Astrocyte (in vitro differentiated cells and primary cell): ENCODE measurements around the gene IL2RA. TPM values are rescaled to one million over a fixed set of nuclear protein-coding genes. Genes with fewer than 3 reads are reported as not detected.

ENCODE experiments used
- DNase-seq: peaks from one replicate; pipeline ENCODE4 v3.0.0-alpha.2; 2010; ENCODE audit warnings: low read depth
- FAIRE-seq: peaks from 2 replicates; lab custom pipeline; 2011; peaks lifted over from hg19 to GRCh38; lab: Jason Lieb, UNC
- H2AFZ ChIP-seq: 2 replicates; pipeline ENCODE4 v1.6.0; 2012; ENCODE audit warnings: low read depth, low read length, inconsistent platforms
- H3K27ac ChIP-seq: 2 replicates; pipeline ENCODE4 v1.5.1; 2011; ENCODE audit warnings: low read depth, low read length, inconsistent platforms
- H3K27me3 ChIP-seq: 2 replicates; pipeline ENCODE4 v1.6.0; 2011; ENCODE audit warnings: low read length, inconsistent platforms; ENCODE audit not compliant: insufficient read depth
- H3K36me3 ChIP-seq: 2 replicates; pipeline ENCODE4 v1.5.1; 2011; ENCODE audit warnings: low read length, inconsistent platforms; ENCODE audit not compliant: insufficient read depth
- H3K4me1 ChIP-seq: 2 replicates; pipeline ENCODE4 v1.5.1; 2011; ENCODE audit warnings: low read length, inconsistent platforms; ENCODE audit not compliant: insufficient read depth
- H3K4me2 ChIP-seq: 2 replicates; pipeline ENCODE4 v1.6.0; 2012; ENCODE audit warnings: low read length, inconsistent platforms
- H3K4me3 ChIP-seq: 2 replicates; pipeline ENCODE4 v1.5.1; 2011; ENCODE audit warnings: low read depth, mild to moderate bottlenecking, low read length, inconsistent platforms; ENCODE audit not compliant: insufficient read depth
- H3K79me2 ChIP-seq: 2 replicates; pipeline ENCODE4 v1.6.0; 2012; ENCODE audit warnings: mild to moderate bottlenecking, low read length, inconsistent platforms; ENCODE audit not compliant: insufficient read depth
- H3K9ac ChIP-seq: 2 replicates; pipeline ENCODE4 v1.6.0; 2012; ENCODE audit warnings: mild to moderate bottlenecking, low read length, inconsistent platforms
- H3K9me3 ChIP-seq: 2 replicates; pipeline ENCODE4 v1.5.1; 2012; ENCODE audit warnings: low read depth, mild to moderate bottlenecking, low read length, inconsistent platforms; ENCODE audit not compliant: insufficient read depth
- H4K20me1 ChIP-seq: 2 replicates; pipeline ENCODE4 v1.6.0; 2012; ENCODE audit warnings: low read length, inconsistent platforms; ENCODE audit not compliant: insufficient read depth
- H3K27ac Mint-ChIP-seq: one replicate; pipeline ENCODE4 v1.8.0; 2021; ENCODE audit warnings: mild to moderate bottlenecking, mixed read lengths; ENCODE audit not compliant: unreplicated experiment
- H3K27me3 Mint-ChIP-seq: one replicate; pipeline ENCODE4 v1.8.0; 2021; ENCODE audit warnings: low read depth, mixed read lengths; ENCODE audit not compliant: unreplicated experiment
- H3K36me3 Mint-ChIP-seq: one replicate; pipeline ENCODE4 v1.8.0; 2021; ENCODE audit warnings: low read depth, mixed read lengths; ENCODE audit not compliant: unreplicated experiment
- H3K4me1 Mint-ChIP-seq: one replicate; pipeline ENCODE4 v1.8.0; 2021; ENCODE audit warnings: low read depth, mixed read lengths; ENCODE audit not compliant: unreplicated experiment
- H3K4me3 Mint-ChIP-seq: one replicate; pipeline ENCODE4 v1.8.0; 2021; ENCODE audit warnings: mild to moderate bottlenecking, moderate library complexity, mixed read lengths; ENCODE audit not compliant: unreplicated experiment
- H3K9me3 Mint-ChIP-seq: one replicate; pipeline ENCODE4 v1.8.0; 2021; ENCODE audit warnings: mild to moderate bottlenecking, mixed read lengths; ENCODE audit not compliant: unreplicated experiment
- CTCF ChIP-seq: IDR thresholded peaks from 2 replicates; pipeline ENCODE4 v1.5.1; 2011; ENCODE audit warnings: low read depth, mild to moderate bottlenecking, inconsistent platforms, low read length, moderate library complexity; ENCODE audit not compliant: insufficient read depth
- EZH2 ChIP-seq: IDR thresholded peaks from 2 replicates; pipeline ENCODE4 v1.6.1; 2012; ENCODE audit warnings: mild to moderate bottlenecking, low read length, inconsistent platforms; ENCODE audit not compliant: insufficient read depth
- total RNA-seq: library from RNA; stranded (reverse); gene quantifications from 2 replicates; pipeline ENCODE4 v1.2.1, GENCODE V29; 2021

The IL2RA gene
- total RNA-seq, 1 donor from 2014 or later = not detected

- no peaks in the 10 kb centered on the region for H3K4me1 Mint-ChIP-seq
- H3K9ac ChIP-seq = no peak overlapping the region
- no peak overlapping the region for H3K4me3 Mint-ChIP-seq
- peaks cover 2% of the 10 kb centered on the region for H3K9me3 Mint-ChIP-seq
- DNase-seq (no peak), FAIRE-seq (no peak)
- no peak overlapping the region for H3K27ac Mint-ChIP-seq
- H3K27me3 ChIP-seq = no peaks in the 10 kb centered on the region
- no peak overlapping the region for H3K4me2 ChIP-seq
- H4K20me1 ChIP-seq = no peaks in the 10 kb centered on the region
- TF ChIP-seq EZH2 (no peak), CTCF (no peak)
- H3K27me3 Mint-ChIP-seq = peaks cover 13% of the 10 kb centered on the region
- no peak overlapping the region for H3K4me3 ChIP-seq
- H2AFZ ChIP-seq = no peak overlapping the region
- no peak overlapping the region for H3K27ac ChIP-seq
- H3K36me3 Mint-ChIP-seq = no peaks in the 10 kb centered on the region
- no peaks in the 10 kb centered on the region for H3K36me3 ChIP-seq
- no peaks in the 10 kb centered on the region for H3K79me2 ChIP-seq
- H3K9me3 ChIP-seq = no peaks in the 10 kb centered on the region
- H3K4me1 ChIP-seq = no peaks in the 10 kb centered on the region
Measured at GRCh38 chr10:5996696-5997095, 65.5 kb downstream of the IL2RA start.

GRCh38 chr10:5992398-5992797 is 69.8 kb downstream of the IL2RA start:
- H3K4me1 Mint-ChIP-seq = no peaks in the 10 kb centered on the region
- no peaks in the 10 kb centered on the region for H4K20me1 ChIP-seq

More at GRCh38 chr10:5992398-5992797, 69.8 kb downstream of the IL2RA start:
- no peak overlapping the region for H3K27ac Mint-ChIP-seq
- Histone ChIP-seq H3K27ac (no peak overlapping the region), H3K4me2 (no peak overlapping the region), H3K9ac (no peak overlapping the region), H2AFZ (no peak overlapping the region), H3K27me3 (no peaks in the 10 kb centered on the region), H3K79me2 (no peaks in the 10 kb centered on the region), H3K9me3 (no peaks in the 10 kb centered on the region), H3K4me1 (no peaks in the 10 kb centered on the region), H3K36me3 (no peaks in the 10 kb centered on the region), H3K4me3 (no peak overlapping the region)
- no peak for FAIRE-seq
- no peak for DNase-seq
- H3K4me3 Mint-ChIP-seq = no peak overlapping the region
- peaks cover 2% of the 10 kb centered on the region for H3K9me3 Mint-ChIP-seq
- H3K27me3 Mint-ChIP-seq = peaks cover 4% of the 10 kb centered on the region
- no peaks in the 10 kb centered on the region for H3K36me3 Mint-ChIP-seq
- no peak for TF ChIP-seq CTCF
- no peak for TF ChIP-seq EZH2
